Fibroblast of lung (primary cell): ENCODE data around the gene MTG2.

Source experiments
- EZH2 ChIP-seq: IDR thresholded peaks from 2 replicates; pipeline ENCODE4 v1.5.1; 2012; ENCODE audit warnings: low read length, control low read depth, mild to moderate bottlenecking; ENCODE audit errors: missing control alignments
- TF ChIP-seq, protein P1 (sequence below), 2 donors: IDR thresholded peaks in 1 of 2; conservative IDR thresholded peaks in 1 of 2; 1 replicate in 1 of 2; 2 replicates in 1 of 2; pipeline ENCODE4 v1.5.1; 2011 to 2012; ENCODE audit warnings: low read length in 2 of 2, control low read depth in 1 of 2, inconsistent platforms in 1 of 2, low read depth in 1 of 2, mild to moderate bottlenecking in 1 of 2

DNA sequence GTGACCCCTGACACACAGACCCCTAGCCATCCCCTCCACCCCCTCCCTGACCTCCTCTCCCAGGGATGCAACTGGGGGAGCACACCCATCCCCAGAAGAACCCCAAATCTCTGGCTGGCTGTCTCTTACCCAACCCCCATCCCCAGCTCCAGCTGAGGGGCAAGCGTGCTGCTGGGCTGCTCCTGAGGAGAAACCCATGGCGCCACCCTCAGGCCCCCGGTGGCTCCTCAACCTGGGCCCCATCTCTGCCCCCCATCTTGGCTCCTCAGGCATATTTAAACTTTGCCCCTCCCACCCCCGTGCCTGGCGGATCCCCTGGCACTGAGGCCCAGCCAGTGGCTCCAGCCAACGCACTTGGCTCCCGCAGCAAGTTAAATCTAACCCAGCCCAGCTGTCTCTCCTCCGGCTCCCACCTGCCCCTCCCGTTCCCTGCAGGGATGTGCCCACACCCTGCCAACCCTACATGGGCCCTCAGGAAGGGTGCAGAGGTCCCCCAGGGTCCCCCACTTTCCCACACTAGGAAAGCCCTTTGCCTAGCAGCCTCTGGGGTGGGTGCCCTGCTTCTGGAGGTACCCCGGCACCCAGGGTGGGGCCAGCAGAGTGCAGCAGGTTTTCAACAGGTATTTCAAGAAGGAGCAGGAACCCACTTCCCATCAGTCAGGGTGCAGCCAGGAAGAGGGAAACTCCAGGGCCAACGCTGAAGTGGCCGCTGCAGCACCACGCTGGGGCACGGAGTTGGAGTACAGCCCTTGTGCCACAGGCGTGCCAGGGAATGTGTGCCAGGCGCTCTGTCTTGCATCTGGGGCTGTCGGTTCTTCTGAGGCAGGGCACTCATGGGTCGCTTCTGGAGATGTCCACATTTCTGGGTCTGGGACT, 50.2 kb downstream of the MTG2 start:
- TF ChIP-seq, protein P1, sequence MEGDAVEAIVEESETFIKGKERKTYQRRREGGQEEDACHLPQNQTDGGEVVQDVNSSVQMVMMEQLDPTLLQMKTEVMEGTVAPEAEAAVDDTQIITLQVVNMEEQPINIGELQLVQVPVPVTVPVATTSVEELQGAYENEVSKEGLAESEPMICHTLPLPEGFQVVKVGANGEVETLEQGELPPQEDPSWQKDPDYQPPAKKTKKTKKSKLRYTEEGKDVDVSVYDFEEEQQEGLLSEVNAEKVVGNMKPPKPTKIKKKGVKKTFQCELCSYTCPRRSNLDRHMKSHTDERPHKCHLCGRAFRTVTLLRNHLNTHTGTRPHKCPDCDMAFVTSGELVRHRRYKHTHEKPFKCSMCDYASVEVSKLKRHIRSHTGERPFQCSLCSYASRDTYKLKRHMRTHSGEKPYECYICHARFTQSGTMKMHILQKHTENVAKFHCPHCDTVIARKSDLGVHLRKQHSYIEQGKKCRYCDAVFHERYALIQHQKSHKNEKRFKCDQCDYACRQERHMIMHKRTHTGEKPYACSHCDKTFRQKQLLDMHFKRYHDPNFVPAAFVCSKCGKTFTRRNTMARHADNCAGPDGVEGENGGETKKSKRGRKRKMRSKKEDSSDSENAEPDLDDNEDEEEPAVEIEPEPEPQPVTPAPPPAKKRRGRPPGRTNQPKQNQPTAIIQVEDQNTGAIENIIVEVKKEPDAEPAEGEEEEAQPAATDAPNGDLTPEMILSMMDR (conservative IDR thresholded peaks at IDR 0.05 in 1 of 2, IDR thresholded peaks at IDR 0.05 in 1 of 2; ENCODE audit: low read depth in 1 of 2, low read length in 2 of 2): no peak
- no peak for TF ChIP-seq EZH2
